ENCODE measurements around the gene C7orf33.
"Not testable (repeated sequence)": the region's sequence is repeated elsewhere in the genome, so short reads cannot be mapped to it uniquely, and the experiment has no call there.

Gene C7orf33

DNA sequence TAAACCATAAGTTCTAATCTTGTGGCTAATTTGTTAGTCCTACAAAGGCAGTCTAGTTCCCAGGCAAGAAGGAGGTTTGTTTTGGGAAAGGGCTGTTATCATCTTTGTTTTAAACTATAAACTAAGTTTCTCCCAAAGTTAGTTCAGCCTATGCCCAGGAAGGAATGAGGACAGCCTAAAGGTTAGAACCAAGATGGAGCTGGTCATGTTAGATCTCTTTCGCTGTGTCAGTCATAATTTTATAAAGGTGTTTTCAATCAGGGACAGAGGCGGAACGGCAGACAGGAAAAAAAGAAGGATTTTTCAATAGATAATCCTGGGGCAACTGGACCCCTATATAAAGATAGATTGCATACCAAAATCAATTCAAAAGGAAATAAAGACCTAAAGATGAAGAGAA lies 19.6 kb upstream of the C7orf33 start:
- not testable (repeated sequence) for H3K27me3 Mint-ChIP-seq, H3K4me3 Mint-ChIP-seq, ATAC-seq, H3K27ac Mint-ChIP-seq, H3K36me3 Mint-ChIP-seq, H3K9me3 Mint-ChIP-seq
- peaks cover 12% of the 10 kb centered on the region for H3K4me1 Mint-ChIP-seq

DNA sequence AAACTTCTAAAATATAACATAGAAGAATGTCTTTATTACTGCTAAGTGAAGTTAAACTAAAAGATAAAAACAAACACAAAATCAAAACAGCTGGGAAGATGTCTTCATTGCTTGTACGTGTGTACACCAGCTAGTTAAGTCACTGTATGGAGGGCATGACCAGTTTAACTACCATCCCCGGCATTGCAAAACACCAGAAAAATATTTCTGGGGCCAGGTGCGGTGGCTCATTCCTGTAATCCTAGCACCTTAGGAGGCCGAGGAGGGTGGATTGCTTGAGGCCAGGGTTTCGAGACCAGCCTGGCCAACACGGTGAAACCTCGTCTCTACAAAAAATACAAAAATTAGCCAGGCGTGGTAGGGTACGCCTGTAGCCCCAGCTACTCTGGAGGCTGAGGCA lies 19.2 kb upstream of the C7orf33 start:
- Mint-ChIP-seq H3K4me3 (no peak overlapping the region), H3K4me1 (peaks cover 12% of the 10 kb centered on the region), H3K36me3 (no peaks in the 10 kb centered on the region), H3K27me3 (no peaks in the 10 kb centered on the region), H3K9me3 (peaks cover 2% of the 10 kb centered on the region), H3K27ac (no peak overlapping the region)
- ATAC-seq, result no peak

GRCh38 chr7:148572067-148572522 lies 18.5 kb upstream of the C7orf33 start:
- Mint-ChIP-seq H3K27ac (no peak overlapping the region), H3K4me1 (peaks cover 12% of the 10 kb centered on the region), H3K36me3 (no peaks in the 10 kb centered on the region), H3K9me3 (peaks cover 2% of the 10 kb centered on the region), H3K27me3 (no peaks in the 10 kb centered on the region), H3K4me3 (no peak overlapping the region)
- ATAC-seq, result no peak

GRCh38 chr7:148573581-148573980 lies 17.0 kb upstream of the C7orf33 start:
- H3K36me3 Mint-ChIP-seq, H3K27me3 Mint-ChIP-seq, H3K9me3 Mint-ChIP-seq, H3K27ac Mint-ChIP-seq, H3K4me3 Mint-ChIP-seq, ATAC-seq: not testable (repeated sequence)
- H3K4me1 Mint-ChIP-seq, result peaks cover 12% of the 10 kb centered on the region

DNA sequence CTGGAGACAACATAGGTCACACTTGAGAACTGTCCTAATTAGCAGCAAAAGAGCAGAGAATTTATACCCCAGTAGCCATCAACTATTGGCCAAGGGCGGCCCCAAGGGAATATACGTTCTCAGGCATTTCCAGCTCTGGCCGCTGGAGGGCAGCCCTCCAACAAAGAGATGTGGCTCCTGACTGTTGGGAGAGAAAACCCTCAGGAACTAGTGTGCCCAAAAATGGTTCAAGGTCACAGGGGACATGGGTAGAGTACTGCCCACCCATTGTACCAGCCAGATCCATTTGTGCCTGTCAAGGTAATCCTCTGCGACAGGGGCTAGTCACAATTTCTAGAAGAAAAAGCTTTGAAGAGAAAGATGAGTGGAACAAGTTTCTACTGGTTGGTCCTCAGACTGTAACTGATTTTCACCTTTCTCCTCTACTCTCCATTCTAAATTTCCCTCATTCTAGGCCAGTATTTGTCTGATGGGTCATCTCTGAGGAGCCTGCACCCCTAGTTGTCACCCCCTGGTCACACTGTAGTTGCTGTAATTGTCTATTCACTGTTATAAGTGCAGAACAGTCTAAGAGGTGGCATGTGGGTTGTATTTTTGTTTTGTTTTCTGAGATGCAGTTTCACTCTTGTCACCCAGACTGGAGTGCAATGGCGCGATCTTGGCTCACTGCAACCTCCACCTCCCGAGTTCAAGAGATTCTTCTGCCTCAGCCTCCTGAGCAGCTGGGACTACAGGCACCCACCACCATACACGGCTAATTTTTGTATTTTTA lies 14.7 kb upstream of the C7orf33 start:
- H3K36me3 Mint-ChIP-seq, result no peaks in the 10 kb centered on the region
- H3K27ac Mint-ChIP-seq, result no peak overlapping the region
- no peaks in the 10 kb centered on the region for H3K9me3 Mint-ChIP-seq
- ATAC-seq, result peak; percentile 55
- H3K27me3 Mint-ChIP-seq, result no peaks in the 10 kb centered on the region
- H3K4me1 Mint-ChIP-seq, result peaks cover 13% of the 10 kb centered on the region
- no peak overlapping the region for H3K4me3 Mint-ChIP-seq

GRCh38 chr7:148579366-148579765 lies 11.2 kb upstream of the C7orf33 start:
- Mint-ChIP-seq H3K4me3 (no peak overlapping the region), H3K36me3 (no peaks in the 10 kb centered on the region), H3K4me1 (peaks cover 21% of the 10 kb centered on the region), H3K27ac (no peak overlapping the region), H3K27me3 (no peaks in the 10 kb centered on the region), H3K9me3 (no peaks in the 10 kb centered on the region)
- no peak for ATAC-seq

- H3K9me3 Mint-ChIP-seq, result no peaks in the 10 kb centered on the region
- H3K27ac Mint-ChIP-seq, result no peak overlapping the region
- H3K36me3 Mint-ChIP-seq, result no peaks in the 10 kb centered on the region
- H3K4me3 Mint-ChIP-seq, result no peak overlapping the region
- ATAC-seq, result no peak
- peaks cover 29% of the 10 kb centered on the region for H3K4me1 Mint-ChIP-seq
- no peaks in the 10 kb centered on the region for H3K27me3 Mint-ChIP-seq
Observed at GRCh38 chr7:148580446-148580845, 10.1 kb upstream of the C7orf33 start.

DNA sequence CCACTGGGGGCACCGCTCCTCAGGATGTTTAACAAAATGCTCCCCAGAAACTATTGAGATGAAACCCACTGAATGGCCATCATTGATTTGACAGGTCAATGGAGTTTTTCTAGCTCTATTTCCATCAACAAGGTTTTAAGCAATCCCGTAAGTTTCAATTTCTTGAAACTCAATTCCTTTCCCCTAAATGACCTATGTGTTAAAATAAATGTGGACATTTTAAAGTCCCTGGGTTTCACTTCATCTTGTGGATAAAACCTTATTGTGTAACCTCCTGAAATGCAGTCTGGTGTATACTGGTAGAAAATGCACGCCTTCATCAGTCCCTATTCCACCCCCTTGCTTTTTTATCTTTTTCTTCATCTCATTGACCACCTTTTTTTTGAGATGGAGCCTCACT lies 8.9 kb upstream of the C7orf33 start:
- Mint-ChIP-seq H3K27me3 (no peaks in the 10 kb centered on the region), H3K27ac (no peak overlapping the region), H3K4me1 (peaks cover 23% of the 10 kb centered on the region), H3K9me3 (no peaks in the 10 kb centered on the region), H3K4me3 (no peak overlapping the region), H3K36me3 (no peaks in the 10 kb centered on the region)
- no peak for ATAC-seq

- Mint-ChIP-seq H3K4me3 (peak overlapping the region; percentile 11), H3K27me3 (no peaks in the 10 kb centered on the region), H3K4me1 (peaks cover 19% of the 10 kb centered on the region), H3K36me3 (no peaks in the 10 kb centered on the region), H3K27ac (no peak overlapping the region), H3K9me3 (no peaks in the 10 kb centered on the region)
- peak; percentile 91 for ATAC-seq
Observed at GRCh38 chr7:148584154-148584827, 6.3 kb upstream of the C7orf33 start.

GRCh38 chr7:148585399-148585798 lies 5.2 kb upstream of the C7orf33 start:
- Mint-ChIP-seq H3K36me3 (no peaks in the 10 kb centered on the region), H3K27me3 (peaks cover 1% of the 10 kb centered on the region), H3K4me1 (peaks cover 16% of the 10 kb centered on the region), H3K9me3 (no peaks in the 10 kb centered on the region), H3K4me3 (no peak overlapping the region), H3K27ac (no peak overlapping the region)
- ATAC-seq, result no peak

- ATAC-seq, result no peak
- Mint-ChIP-seq H3K27ac (no peak overlapping the region), H3K27me3 (peaks cover 18% of the 10 kb centered on the region), H3K4me3 (no peak overlapping the region), H3K9me3 (no peaks in the 10 kb centered on the region), H3K36me3 (no peaks in the 10 kb centered on the region), H3K4me1 (peaks cover 16% of the 10 kb centered on the region)
Observed at GRCh38 chr7:148587076-148587475, 3.5 kb upstream of the C7orf33 start.

GRCh38 chr7:148588168-148588567 lies 2.4 kb upstream of the C7orf33 start:
- ATAC-seq, result no peak
- no peak overlapping the region for H3K27ac Mint-ChIP-seq
- H3K9me3 Mint-ChIP-seq, result no peaks in the 10 kb centered on the region
- no peak overlapping the region for H3K4me3 Mint-ChIP-seq
- peaks cover 21% of the 10 kb centered on the region for H3K27me3 Mint-ChIP-seq
- H3K36me3 Mint-ChIP-seq, result no peaks in the 10 kb centered on the region
- H3K4me1 Mint-ChIP-seq, result peaks cover 16% of the 10 kb centered on the region

GRCh38 chr7:148588670-148589131 lies 1.9 kb upstream of the C7orf33 start:
- no peak for ATAC-seq
- H3K27me3 Mint-ChIP-seq, result peaks cover 21% of the 10 kb centered on the region
- H3K4me3 Mint-ChIP-seq, result no peak overlapping the region
- no peaks in the 10 kb centered on the region for H3K36me3 Mint-ChIP-seq
- no peak overlapping the region for H3K27ac Mint-ChIP-seq
- no peaks in the 10 kb centered on the region for H3K9me3 Mint-ChIP-seq
- H3K4me1 Mint-ChIP-seq, result peaks cover 15% of the 10 kb centered on the region

DNA sequence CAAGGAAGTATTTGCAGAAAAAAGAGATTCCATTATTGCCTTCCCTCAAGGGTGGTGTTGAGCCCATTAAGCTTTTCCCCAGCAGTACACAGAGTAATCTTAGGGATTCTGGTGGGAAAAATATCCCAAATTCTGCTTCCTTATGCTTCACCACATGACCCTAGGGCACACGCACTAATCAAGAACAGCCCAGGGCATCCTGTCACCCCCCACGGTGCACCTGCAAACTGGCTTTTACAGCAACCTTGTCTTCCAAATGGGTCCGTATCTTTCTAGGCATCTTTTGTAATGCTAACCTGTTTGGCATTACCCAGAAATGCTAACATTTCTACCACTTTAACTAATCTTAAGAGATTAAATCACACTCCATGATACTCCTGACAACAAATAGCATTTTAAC lies 926 bp upstream of the C7orf33 start:
- ATAC-seq, result no peak
- no peaks in the 10 kb centered on the region for H3K9me3 Mint-ChIP-seq
- no peaks in the 10 kb centered on the region for H3K36me3 Mint-ChIP-seq
- H3K4me1 Mint-ChIP-seq, result peaks cover 5% of the 10 kb centered on the region
- H3K27ac Mint-ChIP-seq, result no peak overlapping the region
- no peak overlapping the region for H3K4me3 Mint-ChIP-seq
- peaks cover 21% of the 10 kb centered on the region for H3K27me3 Mint-ChIP-seq

DNA sequence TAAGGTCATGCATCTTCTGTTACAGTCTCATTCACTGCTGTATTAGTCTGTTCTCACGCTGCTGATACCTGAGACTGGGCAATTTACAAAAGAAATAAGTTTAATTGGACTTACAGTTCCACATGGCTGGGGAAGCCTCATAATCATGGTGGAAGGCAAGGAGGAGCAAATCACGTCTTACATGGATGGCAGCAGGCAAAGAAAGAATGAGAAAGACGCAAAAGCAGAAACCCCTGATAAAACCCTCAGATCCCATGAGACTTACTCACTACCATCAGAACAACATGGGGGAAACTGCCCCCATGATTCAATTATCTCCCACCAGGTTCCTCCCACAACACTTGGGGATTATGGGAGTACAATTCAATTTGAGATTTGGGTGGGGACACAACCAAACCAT lies 5.8 kb downstream of the C7orf33 start:
- H3K4me1 Mint-ChIP-seq, ATAC-seq, H3K4me3 Mint-ChIP-seq, H3K27ac Mint-ChIP-seq: not testable (repeated sequence)
- Mint-ChIP-seq H3K9me3 (peaks cover 14% of the 10 kb centered on the region), H3K27me3 (peaks cover 19% of the 10 kb centered on the region), H3K36me3 (peaks cover 15% of the 10 kb centered on the region)

GRCh38 chr7:148598351-148598750 lies 7.8 kb downstream of the C7orf33 start:
- ATAC-seq, result no peak
- H3K27ac Mint-ChIP-seq, result no peak overlapping the region
- peaks cover 15% of the 10 kb centered on the region for H3K36me3 Mint-ChIP-seq

More at GRCh38 chr7:148598351-148598750, 7.8 kb downstream of the C7orf33 start:
- Mint-ChIP-seq H3K27me3 (peaks cover 28% of the 10 kb centered on the region), H3K4me1 (no peaks in the 10 kb centered on the region), H3K9me3 (peaks cover 15% of the 10 kb centered on the region), H3K4me3 (no peak overlapping the region)
